Embryonic facial prominence (tissue), 1 donor: Measurements from ENCODE around the gene CELSR3.

Experiments used
- DNase-seq: peaks from one replicate; pipeline ENCODE4 v3.0.0-alpha.2; 2016; ENCODE audit errors: extremely low spot score

CELSR3 gene

DNA sequence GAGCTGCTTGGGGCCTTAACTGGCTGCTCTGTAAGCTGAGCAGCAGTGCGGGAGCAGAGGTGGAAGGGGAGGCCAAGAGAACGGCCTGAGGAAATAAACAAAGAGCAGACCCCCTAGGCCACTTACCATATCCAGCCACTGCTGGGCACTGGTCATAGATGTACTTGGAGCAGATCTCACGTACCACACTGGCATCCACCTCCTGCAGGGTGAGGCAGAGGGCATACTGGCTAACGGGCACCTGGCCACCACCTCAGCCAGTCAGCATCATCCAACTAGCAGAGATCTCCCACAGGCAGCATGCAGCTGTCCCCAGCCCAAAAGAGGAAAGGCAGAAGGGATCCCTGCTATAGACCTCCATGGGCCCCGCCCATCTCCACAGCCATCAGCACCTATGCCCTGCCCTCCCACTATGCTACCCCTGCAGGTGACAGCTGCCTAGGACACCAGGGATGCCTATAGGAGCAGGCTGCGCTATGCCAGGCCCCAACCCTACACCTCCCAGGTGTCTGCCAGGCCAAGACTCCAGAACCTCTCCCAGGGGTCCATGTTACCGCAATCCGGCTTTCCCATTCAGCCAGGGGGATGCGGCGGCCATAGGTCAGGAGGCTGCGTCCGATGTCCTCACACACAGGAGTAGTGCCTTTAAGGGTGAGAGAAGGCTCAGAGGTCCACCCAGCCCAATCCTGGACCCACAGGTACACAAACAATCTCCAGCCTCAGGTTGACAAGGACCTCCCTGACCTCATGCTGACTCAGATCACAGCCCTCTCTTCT is 63.0 kb downstream of the CELSR3 start:
- no peak for DNase-seq

- DNase-seq: peak; percentile 14
Observed at GRCh38 chr3:48599077-48599501, 63.6 kb downstream of the CELSR3 start.

DNA sequence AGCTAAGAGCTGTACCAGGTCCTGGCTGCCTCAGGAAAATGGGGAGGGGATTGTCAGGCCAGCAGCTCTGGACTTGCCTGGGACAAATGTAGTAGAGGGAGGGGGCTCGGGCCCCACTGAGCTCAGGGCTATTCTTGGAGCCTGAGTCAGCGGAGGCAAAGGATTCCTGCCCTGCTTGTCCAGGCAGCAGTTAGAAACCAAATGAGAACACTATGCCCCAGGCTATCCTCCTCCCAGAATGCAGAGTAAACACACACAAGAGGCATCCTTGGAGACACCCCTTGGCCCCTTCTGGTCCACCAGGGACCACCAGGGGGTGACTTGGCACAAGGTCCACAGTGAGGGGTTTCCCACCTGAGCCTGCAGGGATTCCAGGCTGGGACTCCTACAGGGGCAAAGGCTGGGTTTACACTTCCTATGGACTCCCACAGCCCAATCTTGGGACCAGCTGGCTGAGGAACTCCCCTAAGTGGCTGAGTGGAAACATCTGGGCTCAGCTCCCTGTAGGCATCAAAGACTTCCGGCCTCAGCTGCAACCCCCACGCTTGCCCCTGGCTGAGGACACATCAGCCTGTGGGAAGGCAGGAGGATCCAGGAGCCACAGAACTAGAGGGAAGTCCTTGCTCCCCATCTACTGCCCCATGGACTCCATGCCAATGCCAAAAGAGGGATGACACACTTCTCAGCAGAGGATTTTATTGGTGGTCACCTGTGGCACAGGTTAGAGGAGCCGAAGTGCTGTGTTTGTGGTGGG is 64.2 kb downstream of the CELSR3 start:
- peak; percentile 9 for DNase-seq

DNA sequence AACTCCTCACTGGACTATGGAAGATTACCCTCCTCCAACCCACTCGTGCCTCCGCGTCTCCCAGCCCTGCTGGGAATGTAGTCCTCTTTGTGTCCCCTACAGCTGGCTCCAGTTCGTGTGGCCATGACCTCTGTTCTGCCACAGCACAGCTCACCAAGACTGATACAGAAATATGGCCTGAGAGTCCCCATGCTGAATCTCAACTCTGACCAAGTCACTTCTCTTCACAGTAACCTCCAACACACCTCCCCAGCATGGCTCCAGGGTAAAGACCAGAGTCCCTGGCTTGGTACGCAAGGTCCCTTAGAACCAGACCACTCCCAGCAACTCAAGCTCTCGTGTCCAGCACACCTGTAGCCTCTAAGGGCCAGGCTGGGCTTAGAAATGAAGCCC is 65.3 kb downstream of the CELSR3 start:
- no peak for DNase-seq

GRCh38 chr3:48596676-48597407 is 65.8 kb downstream of the CELSR3 start:
- DNase-seq: no peak

DNA sequence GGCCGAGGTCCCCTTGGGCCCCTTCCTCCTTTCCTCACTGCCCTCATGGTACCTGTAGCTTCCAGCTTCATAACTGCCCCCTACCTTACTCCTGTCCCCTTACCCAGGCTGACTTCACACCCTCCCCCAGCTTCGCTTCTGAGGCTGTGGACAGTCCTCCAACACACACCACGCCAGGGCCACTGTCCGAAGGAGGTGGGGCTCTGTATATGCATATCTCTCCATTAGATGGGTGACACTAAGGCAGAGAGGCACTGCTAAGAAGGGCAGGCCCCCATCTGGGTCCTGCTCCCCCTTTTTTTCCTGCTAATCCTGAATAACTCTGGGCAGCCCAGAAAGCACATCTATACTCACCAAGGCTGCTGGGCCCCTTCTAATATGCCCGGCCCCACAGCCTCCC is 66.5 kb downstream of the CELSR3 start:
- no peak for DNase-seq

DNA sequence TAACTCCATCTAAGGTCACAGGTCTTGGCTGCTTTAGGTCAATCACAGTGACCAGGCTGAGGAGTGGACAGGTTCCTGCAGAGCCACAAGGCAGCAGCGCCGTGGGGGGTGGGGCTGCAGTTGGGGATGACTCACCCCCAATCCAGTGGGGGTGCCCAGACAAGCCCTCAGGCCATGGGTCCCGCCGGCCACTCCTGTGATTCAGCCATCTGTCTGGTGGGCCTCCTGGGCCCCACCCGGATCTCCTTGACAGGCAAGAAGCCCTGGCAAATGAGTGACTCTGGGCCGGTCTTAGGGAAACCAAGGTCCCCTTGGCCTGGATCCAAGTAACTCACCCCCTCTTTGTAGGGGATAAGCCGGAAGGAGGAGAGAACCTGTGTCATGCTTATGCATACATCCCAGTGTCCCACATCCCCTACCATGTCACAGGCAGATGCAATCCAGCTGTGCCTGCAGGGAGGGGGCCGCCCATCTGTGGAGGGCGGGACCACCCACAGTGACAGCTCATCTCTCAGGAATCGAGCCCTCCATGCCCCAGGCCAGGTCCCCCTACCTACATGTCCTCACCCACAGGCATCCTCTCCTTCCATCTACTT is 67.1 kb downstream of the CELSR3 start:
- peak; percentile 32 for DNase-seq

GRCh38 chr3:48595075-48595525 is 67.6 kb downstream of the CELSR3 start, which contains the start of gene COL7A1:
TSS of gene COL7A1 (minus strand) at chr3:48595329. CDS start at chr3:48595159, 170 bp downstream.
- no peak for DNase-seq

GRCh38 chr3:48594417-48595049 is 68.2 kb downstream of the CELSR3 start:
- DNase-seq: no peak

- DNase-seq: no peak
Observed at GRCh38 chr3:48593337-48593736, 69.3 kb downstream of the CELSR3 start.

DNA sequence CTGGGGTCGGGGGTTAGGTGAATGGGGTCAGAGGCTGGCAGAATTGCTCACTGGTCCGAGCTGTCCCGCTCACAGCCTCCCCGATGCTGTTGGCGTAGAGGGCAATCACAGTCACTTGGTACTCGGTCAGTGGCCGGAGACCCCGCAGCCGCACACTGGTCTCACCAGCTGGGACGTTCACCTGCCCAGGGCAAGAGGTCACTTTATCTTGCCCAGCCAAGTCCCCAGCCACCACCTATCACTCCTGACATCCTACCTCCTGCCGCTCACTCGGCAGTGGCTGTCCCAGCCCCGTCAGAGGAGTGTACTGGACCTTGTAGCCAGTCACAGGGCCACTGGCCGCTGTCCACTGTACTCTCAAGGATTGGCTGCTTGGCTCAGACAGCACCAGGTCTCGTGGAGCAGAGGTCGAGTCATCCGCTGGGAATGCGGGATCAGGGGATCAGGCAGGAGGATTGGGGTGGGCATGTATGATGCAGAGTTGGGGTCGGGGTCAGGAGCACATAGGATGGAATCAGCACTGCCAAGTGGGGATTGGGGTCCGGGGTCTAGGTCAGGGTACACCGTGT is 70.1 kb downstream of the CELSR3 start:
- no peak for DNase-seq

DNA sequence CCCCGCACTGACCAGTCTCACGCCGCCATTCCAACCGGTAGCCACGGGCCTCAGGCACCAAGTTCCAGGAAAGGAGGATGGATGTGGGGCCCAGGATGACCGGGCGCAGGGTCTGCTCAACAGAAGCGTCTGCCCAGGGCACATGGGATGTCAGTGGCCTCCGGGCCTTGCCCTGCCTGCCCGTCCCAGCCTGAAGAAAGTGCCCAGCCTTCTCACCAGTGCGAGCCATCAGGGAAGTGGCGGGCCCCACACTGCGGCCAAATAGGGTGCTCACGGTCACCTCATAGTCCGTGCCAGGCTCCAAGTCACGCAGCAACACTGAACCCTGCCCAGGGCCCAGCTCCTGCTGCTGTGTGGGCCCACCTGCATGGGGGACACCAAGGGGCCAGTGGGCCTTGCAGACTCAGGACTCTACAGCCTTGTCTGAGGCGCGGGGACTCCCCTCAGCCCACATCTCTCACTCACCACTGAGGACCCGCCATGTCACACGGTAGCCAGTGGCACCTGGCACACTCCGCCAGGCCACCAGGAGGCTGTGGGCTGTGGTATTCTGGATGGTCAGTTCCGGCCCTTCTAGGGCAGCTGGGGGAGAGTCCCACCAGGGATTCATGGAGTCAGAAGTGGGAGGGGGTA is 70.7 kb downstream of the CELSR3 start:
- no peak for DNase-seq

DNA sequence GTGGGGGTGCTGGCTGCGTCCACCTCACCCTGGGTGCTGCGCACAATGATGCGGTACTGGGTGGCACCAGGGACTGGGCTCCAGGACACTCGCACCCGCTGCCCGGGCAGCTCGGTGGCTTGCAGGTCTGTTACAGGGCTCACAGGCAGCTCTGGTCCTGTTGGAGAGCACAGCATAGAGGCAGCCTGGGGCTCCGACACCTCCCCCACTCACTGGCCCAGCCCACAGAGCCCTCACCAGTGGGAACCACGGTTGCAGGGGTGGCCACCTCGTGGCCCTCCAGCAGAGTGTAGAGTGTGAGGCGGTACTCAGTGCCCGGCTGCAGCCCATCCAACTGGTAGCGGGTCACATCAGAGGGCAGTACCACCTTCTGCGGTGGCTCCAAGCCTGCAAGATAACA is 71.2 kb downstream of the CELSR3 start:
- DNase-seq: no peak

GRCh38 chr3:48588230-48588629 is 74.5 kb downstream of the CELSR3 start:
- no peak for DNase-seq

GRCh38 chr3:48587686-48588085 is 75.0 kb downstream of the CELSR3 start:
- no peak for DNase-seq
